Suprapubic skin (tissue), 3 donors: ENCODE data around the gene NDUFAF2.

ENCODE experiments used
- POLR2AphosphoS5 ChIP-seq, 3 donors: sonication (generic); formaldehyde crosslinking; IDR thresholded peaks; one replicate each; pipeline ENCODE4 v1.6.1; 2017; ENCODE audit warnings: antibody characterized with exemption in 3 of 3
- TF ChIP-seq, protein P1 (sequence below), 2 donors: fragments of 200-600 bp in 1 of 2; fragments of 450-650 bp in 1 of 2; sonication (generic) in 1 of 2; IDR thresholded peaks; one replicate each; pipeline ENCODE4 v1.5.1; 2016 to 2019; ENCODE audit warnings: antibody characterized with exemption in 2 of 2, mild to moderate bottlenecking in 1 of 2, moderate library complexity in 1 of 2

DNA sequence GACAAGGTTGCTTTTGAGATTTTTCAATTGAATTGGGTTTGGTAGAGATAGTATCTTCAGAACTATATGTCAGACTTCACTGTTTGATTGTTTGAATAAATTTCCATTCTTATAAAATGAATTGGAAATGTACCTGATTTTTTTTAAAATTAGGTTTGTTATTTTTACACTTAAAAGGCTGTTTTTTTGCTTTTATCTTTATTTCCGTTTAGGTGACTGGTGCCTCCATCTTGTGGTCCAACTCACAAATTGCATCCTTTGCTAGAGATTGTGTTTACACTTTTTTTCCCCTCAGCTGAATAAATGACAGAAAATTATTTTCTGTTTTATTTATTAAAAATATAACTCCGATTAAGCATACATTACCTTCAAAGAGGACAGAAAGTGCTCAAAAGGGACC lies 15.6 kb downstream of the NDUFAF2 start:
- TF ChIP-seq, protein P1, sequence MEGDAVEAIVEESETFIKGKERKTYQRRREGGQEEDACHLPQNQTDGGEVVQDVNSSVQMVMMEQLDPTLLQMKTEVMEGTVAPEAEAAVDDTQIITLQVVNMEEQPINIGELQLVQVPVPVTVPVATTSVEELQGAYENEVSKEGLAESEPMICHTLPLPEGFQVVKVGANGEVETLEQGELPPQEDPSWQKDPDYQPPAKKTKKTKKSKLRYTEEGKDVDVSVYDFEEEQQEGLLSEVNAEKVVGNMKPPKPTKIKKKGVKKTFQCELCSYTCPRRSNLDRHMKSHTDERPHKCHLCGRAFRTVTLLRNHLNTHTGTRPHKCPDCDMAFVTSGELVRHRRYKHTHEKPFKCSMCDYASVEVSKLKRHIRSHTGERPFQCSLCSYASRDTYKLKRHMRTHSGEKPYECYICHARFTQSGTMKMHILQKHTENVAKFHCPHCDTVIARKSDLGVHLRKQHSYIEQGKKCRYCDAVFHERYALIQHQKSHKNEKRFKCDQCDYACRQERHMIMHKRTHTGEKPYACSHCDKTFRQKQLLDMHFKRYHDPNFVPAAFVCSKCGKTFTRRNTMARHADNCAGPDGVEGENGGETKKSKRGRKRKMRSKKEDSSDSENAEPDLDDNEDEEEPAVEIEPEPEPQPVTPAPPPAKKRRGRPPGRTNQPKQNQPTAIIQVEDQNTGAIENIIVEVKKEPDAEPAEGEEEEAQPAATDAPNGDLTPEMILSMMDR (IDR thresholded peaks at IDR 0.05), result no peak
- TF ChIP-seq POLR2AphosphoS5 (IDR thresholded peaks at IDR 0.05), result no peak
